Measurements from ENCODE around the gene FAM180A.

DNA sequence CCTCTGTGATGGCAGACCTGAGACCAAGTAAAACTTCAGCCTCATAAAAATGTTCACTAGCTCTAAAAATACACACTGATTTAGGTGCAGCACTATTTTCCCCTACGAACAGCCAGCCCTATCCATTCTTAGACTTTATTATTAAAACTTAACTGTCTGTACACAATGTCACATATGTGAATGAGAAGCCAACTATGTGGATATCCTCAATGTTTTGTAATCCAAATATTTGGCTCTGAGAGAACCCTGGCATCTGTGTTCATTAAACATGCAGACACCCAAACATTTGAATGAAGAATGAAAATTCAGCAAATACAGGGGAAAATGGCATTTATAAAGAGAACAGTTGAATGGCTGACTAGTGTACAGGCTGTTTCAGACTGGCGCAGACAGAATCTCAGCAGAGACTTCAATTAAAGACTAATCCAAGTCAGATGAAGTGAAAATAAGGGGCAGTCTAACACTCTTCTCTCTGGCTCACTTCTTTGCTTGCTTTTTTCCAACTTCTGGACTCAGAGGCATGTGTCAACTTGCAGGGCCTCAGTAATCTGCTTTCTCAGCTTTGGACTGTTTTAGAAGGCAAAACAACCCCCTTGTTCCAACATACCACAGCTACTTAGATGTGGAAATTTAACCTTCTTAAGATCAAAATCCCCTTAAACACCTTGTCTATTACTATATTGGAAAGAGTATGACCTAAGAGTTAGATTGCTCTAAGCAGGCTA lies 47.4 kb upstream of the FAM180A start:
- TF ChIP-seq CTCF (IDR thresholded peaks at IDR 0.05; ENCODE audit: insufficient read depth, low read length) (no peak), GABPA (IDR thresholded peaks at IDR 0.05; ENCODE audit: low read depth) (no peak), POLR2AphosphoS5 (IDR thresholded peaks at IDR 0.05; ENCODE audit: low read depth) (no peak)
- TF ChIP-seq, protein P1, sequence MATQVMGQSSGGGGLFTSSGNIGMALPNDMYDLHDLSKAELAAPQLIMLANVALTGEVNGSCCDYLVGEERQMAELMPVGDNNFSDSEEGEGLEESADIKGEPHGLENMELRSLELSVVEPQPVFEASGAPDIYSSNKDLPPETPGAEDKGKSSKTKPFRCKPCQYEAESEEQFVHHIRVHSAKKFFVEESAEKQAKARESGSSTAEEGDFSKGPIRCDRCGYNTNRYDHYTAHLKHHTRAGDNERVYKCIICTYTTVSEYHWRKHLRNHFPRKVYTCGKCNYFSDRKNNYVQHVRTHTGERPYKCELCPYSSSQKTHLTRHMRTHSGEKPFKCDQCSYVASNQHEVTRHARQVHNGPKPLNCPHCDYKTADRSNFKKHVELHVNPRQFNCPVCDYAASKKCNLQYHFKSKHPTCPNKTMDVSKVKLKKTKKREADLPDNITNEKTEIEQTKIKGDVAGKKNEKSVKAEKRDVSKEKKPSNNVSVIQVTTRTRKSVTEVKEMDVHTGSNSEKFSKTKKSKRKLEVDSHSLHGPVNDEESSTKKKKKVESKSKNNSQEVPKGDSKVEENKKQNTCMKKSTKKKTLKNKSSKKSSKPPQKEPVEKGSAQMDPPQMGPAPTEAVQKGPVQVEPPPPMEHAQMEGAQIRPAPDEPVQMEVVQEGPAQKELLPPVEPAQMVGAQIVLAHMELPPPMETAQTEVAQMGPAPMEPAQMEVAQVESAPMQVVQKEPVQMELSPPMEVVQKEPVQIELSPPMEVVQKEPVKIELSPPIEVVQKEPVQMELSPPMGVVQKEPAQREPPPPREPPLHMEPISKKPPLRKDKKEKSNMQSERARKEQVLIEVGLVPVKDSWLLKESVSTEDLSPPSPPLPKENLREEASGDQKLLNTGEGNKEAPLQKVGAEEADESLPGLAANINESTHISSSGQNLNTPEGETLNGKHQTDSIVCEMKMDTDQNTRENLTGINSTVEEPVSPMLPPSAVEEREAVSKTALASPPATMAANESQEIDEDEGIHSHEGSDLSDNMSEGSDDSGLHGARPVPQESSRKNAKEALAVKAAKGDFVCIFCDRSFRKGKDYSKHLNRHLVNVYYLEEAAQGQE (IDR thresholded peaks at IDR 0.05; ENCODE audit: insufficient replicate concordance, low read depth): no peak

Data from HL-60 (cell line).